Natural killer cell treated with Interleukin-12 subunit alpha and Interleukin-12 subunit beta and Interleukin-15 and Interleukin-18, amount 100 ng/mL, for 72 hours (primary cell): ENCODE data around the gene ASPRV1. TPM values are rescaled to one million over a fixed set of nuclear protein-coding genes. Genes with fewer than 3 reads are reported as not detected.

Experiments used
- ATAC-seq, 2 donors: fragments of 150-1000 bp; cut with Tn5 transposase in 1 of 2; sonication (Bioruptor Pico), chemical (Tn5 transposase) in 1 of 2; 2 replicates each; pipeline ENCODE4 v1.10.0; 2021
- DNase-seq: peaks from one replicate; pipeline ENCODE4 v3.0.0; 2022; ENCODE audit warnings: low spot score
- H3K27ac Mint-ChIP-seq, 2 donors: 1 replicate in 1 of 2; 2 replicates in 1 of 2; pipeline ENCODE4 v1.8.0; 2022; ENCODE audit warnings: mixed read lengths in 2 of 2, mild to moderate bottlenecking in 1 of 2, moderate library complexity in 1 of 2
- H3K27me3 Mint-ChIP-seq, 2 donors: 1 replicate in 1 of 2; 2 replicates in 1 of 2; pipeline ENCODE4 v1.8.0; 2022; ENCODE audit warnings: mixed read lengths in 2 of 2
- H3K36me3 Mint-ChIP-seq: one replicate; pipeline ENCODE4 v1.8.0; 2022; ENCODE audit warnings: mixed read lengths
- H3K4me1 Mint-ChIP-seq, 2 donors: 1 replicate in 1 of 2; 2 replicates in 1 of 2; pipeline ENCODE4 v1.8.0; 2022; ENCODE audit warnings: low read depth in 2 of 2, mixed read lengths in 2 of 2, mild to moderate bottlenecking in 1 of 2
- H3K4me3 Mint-ChIP-seq: one replicate; pipeline ENCODE4 v1.8.0; 2022; ENCODE audit warnings: mixed read lengths
- H3K9me3 Mint-ChIP-seq: 2 replicates; pipeline ENCODE4 v1.8.0; 2022; ENCODE audit warnings: mixed read lengths
- total RNA-seq, 2 donors: library from RNA; stranded (reverse); gene quantifications; one replicate each; pipeline ENCODE4 v1.2.3, GENCODE V29; 2022

Gene ASPRV1
- total RNA-seq, 2 donors from 2014 or later = 0.55 to 0.84 TPM

GRCh38 chr2:69979902-69980807 is 18.7 kb upstream of the ASPRV1 start:
- Mint-ChIP-seq H3K27ac (peak overlapping the region; percentile 55 to 68), H3K27me3 (no peaks in the 10 kb centered on the region), H3K9me3 (peaks cover 1% of the 10 kb centered on the region), H3K36me3 (no peaks in the 10 kb centered on the region), H3K4me1 (peaks cover 7 to 27% of the 10 kb centered on the region in 2 donors), H3K4me3 (no peak overlapping the region)
- ATAC-seq (no peak), DNase-seq (no peak)

- H3K36me3 Mint-ChIP-seq = no peaks in the 10 kb centered on the region
- peaks cover 5 to 22% of the 10 kb centered on the region in 2 donors for H3K4me1 Mint-ChIP-seq
- no peak overlapping the region for H3K4me3 Mint-ChIP-seq
- DNase-seq = no peak
- no peaks in the 10 kb centered on the region for H3K9me3 Mint-ChIP-seq
- ATAC-seq = peak in 1 of 2 donors; percentile 2
- no peaks in the 10 kb centered on the region for H3K27me3 Mint-ChIP-seq
- H3K27ac Mint-ChIP-seq = peak overlapping the region; percentile 55 to 80
Observed at GRCh38 chr2:69977906-69978482, 16.6 kb upstream of the ASPRV1 start.

- H3K27ac Mint-ChIP-seq = peak overlapping the region in 1 of 2 donors; percentile 48
- ATAC-seq = no peak
- no peaks in the 10 kb centered on the region for H3K27me3 Mint-ChIP-seq
- H3K4me1 Mint-ChIP-seq = peaks cover 5 to 22% of the 10 kb centered on the region in 2 donors
- DNase-seq = no peak
- H3K9me3 Mint-ChIP-seq = no peaks in the 10 kb centered on the region
- no peak overlapping the region for H3K4me3 Mint-ChIP-seq
- no peaks in the 10 kb centered on the region for H3K36me3 Mint-ChIP-seq
Observed at GRCh38 chr2:69977186-69977585, 15.8 kb upstream of the ASPRV1 start.

GRCh38 chr2:69975853-69976462 is 14.5 kb upstream of the ASPRV1 start:
- Mint-ChIP-seq H3K4me1 (peaks cover 5 to 19% of the 10 kb centered on the region in 2 donors), H3K27ac (peak overlapping the region; percentile 7 to 13), H3K27me3 (no peaks in the 10 kb centered on the region), H3K9me3 (no peaks in the 10 kb centered on the region), H3K4me3 (no peak overlapping the region), H3K36me3 (no peaks in the 10 kb centered on the region)
- ATAC-seq (peak in 1 of 2 donors; percentile 46), DNase-seq (no peak)

GRCh38 chr2:69975136-69975852 is 13.9 kb upstream of the ASPRV1 start:
- no peaks in the 10 kb centered on the region for H3K27me3 Mint-ChIP-seq
- no peaks in the 10 kb centered on the region for H3K9me3 Mint-ChIP-seq
- H3K27ac Mint-ChIP-seq = peak overlapping the region; percentile 7 to 13
- no peak overlapping the region for H3K4me3 Mint-ChIP-seq
- H3K4me1 Mint-ChIP-seq = peaks cover 6 to 19% of the 10 kb centered on the region in 2 donors
- no peaks in the 10 kb centered on the region for H3K36me3 Mint-ChIP-seq
- no peak for DNase-seq
- no peak for ATAC-seq

- peaks cover 6 to 13% of the 10 kb centered on the region in 2 donors for H3K4me1 Mint-ChIP-seq
- no peak for ATAC-seq
- H3K9me3 Mint-ChIP-seq = no peaks in the 10 kb centered on the region
Observed at GRCh38 chr2:69973335-69973735, 11.9 kb upstream of the ASPRV1 start.

GRCh38 chr2:69972822-69973221 is 11.4 kb upstream of the ASPRV1 start:
- Mint-ChIP-seq H3K36me3 (no peaks in the 10 kb centered on the region), H3K4me3 (no peak overlapping the region), H3K9me3 (no peaks in the 10 kb centered on the region), H3K27me3 (no peaks in the 10 kb centered on the region), H3K4me1 (peaks cover 6 to 12% of the 10 kb centered on the region in 2 donors), H3K27ac (no peak overlapping the region)
- ATAC-seq (no peak), DNase-seq (no peak)

More at GRCh38 chr2:69973335-69973735, 11.9 kb upstream of the ASPRV1 start:
- no peak overlapping the region for H3K27ac Mint-ChIP-seq
- H3K27me3 Mint-ChIP-seq = no peaks in the 10 kb centered on the region
- no peaks in the 10 kb centered on the region for H3K36me3 Mint-ChIP-seq
- DNase-seq = no peak
- no peak overlapping the region for H3K4me3 Mint-ChIP-seq

- DNase-seq (no peak), ATAC-seq (no peak)
- Mint-ChIP-seq H3K9me3 (no peaks in the 10 kb centered on the region), H3K27me3 (no peaks in the 10 kb centered on the region), H3K27ac (peak overlapping the region in 1 of 2 donors; percentile 60), H3K36me3 (no peaks in the 10 kb centered on the region), H3K4me3 (no peak overlapping the region), H3K4me1 (peaks cover 0 to 6% of the 10 kb centered on the region in 2 donors)
Observed at GRCh38 chr2:69969991-69970390, 8.6 kb upstream of the ASPRV1 start.

GRCh38 chr2:69969126-69969983 is 7.9 kb upstream of the ASPRV1 start:
- no peak for DNase-seq
- Mint-ChIP-seq H3K27ac (peak overlapping the region in 1 of 2 donors; percentile 60), H3K4me3 (no peak overlapping the region), H3K27me3 (no peaks in the 10 kb centered on the region), H3K4me1 (peaks cover 0 to 6% of the 10 kb centered on the region in 2 donors), H3K36me3 (no peaks in the 10 kb centered on the region), H3K9me3 (no peaks in the 10 kb centered on the region)
- peak in 1 of 2 donors; percentile 36 for ATAC-seq

- no peak for DNase-seq
- ATAC-seq = no peak
- Mint-ChIP-seq H3K27ac (peak overlapping the region in 1 of 2 donors; percentile 60), H3K36me3 (no peaks in the 10 kb centered on the region), H3K4me1 (peaks cover 0 to 6% of the 10 kb centered on the region in 2 donors), H3K27me3 (no peaks in the 10 kb centered on the region), H3K9me3 (no peaks in the 10 kb centered on the region), H3K4me3 (no peak overlapping the region)
Observed at GRCh38 chr2:69968609-69969008, 7.2 kb upstream of the ASPRV1 start.

GRCh38 chr2:69966496-69966895 is 5.1 kb upstream of the ASPRV1 start:
- Mint-ChIP-seq H3K27me3 (no peaks in the 10 kb centered on the region), H3K9me3 (no peaks in the 10 kb centered on the region), H3K4me3 (no peak overlapping the region), H3K36me3 (no peaks in the 10 kb centered on the region), H3K4me1 (peaks cover 0 to 6% of the 10 kb centered on the region in 2 donors), H3K27ac (peak overlapping the region in 1 of 2 donors; percentile 28)
- ATAC-seq (no peak), DNase-seq (no peak)

- no peaks in the 10 kb centered on the region for H3K36me3 Mint-ChIP-seq
- peaks cover 0 to 6% of the 10 kb centered on the region in 2 donors for H3K4me1 Mint-ChIP-seq
- peak overlapping the region in 1 of 2 donors; percentile 28 for H3K27ac Mint-ChIP-seq
- ATAC-seq = no peak
- H3K27me3 Mint-ChIP-seq = no peaks in the 10 kb centered on the region
- H3K4me3 Mint-ChIP-seq = no peak overlapping the region
- no peaks in the 10 kb centered on the region for H3K9me3 Mint-ChIP-seq
- no peak for DNase-seq
Observed at GRCh38 chr2:69965756-69966445, 4.5 kb upstream of the ASPRV1 start.
